Activated CD4-positive, alpha-beta memory T cell treated with anti-CD3 and anti-CD28 coated beads for 36 hours (primary cell): ENCODE results near the gene CACNB4. TPM values are rescaled to one million over a fixed set of nuclear protein-coding genes. Genes with fewer than 3 reads are reported as not detected.

Experiments
- CTCF ChIA-PET: fragments of 350-600 bp; sonication (Branson Sonifier 250); formaldehyde crosslinking; loops from one replicate; lab custom pipeline; 2021; ENCODE audit warnings: antibody characterized with exemption, inconsistent platforms; lab: Charles Lee
- POLR2A ChIA-PET: fragments of 350-600 bp; sonication (Branson Sonifier 250); formaldehyde crosslinking; loops from one replicate; lab custom pipeline; 2021; ENCODE audit warnings: antibody characterized with exemption; lab: Charles Lee
- DNase-seq: peaks from one replicate; pipeline ENCODE4 v3.0.0-alpha.2; 2020
- H3K27ac Mint-ChIP-seq: one replicate; pipeline ENCODE4 v1.8.0; 2021; ENCODE audit warnings: mixed read lengths
- H3K27me3 Mint-ChIP-seq: one replicate; pipeline ENCODE4 v1.8.0; 2021; ENCODE audit warnings: mixed read lengths
- H3K36me3 Mint-ChIP-seq: one replicate; pipeline ENCODE4 v1.8.0; 2021; ENCODE audit warnings: mixed read lengths
- H3K4me1 Mint-ChIP-seq: one replicate; pipeline ENCODE4 v1.8.0; 2021; ENCODE audit warnings: low read depth, mixed read lengths
- H3K4me3 Mint-ChIP-seq: one replicate; pipeline ENCODE4 v1.8.0; 2021; ENCODE audit warnings: mild to moderate bottlenecking, mixed read lengths
- H3K9me3 Mint-ChIP-seq: one replicate; pipeline ENCODE4 v1.8.0; 2021; ENCODE audit warnings: mixed read lengths
- intact Hi-C: fragments of 100-400 bp; cut with micrococcal nuclease; formaldehyde crosslinking; loops from one replicate; pipeline ENCODE4 v1.15.1; 2023
- total RNA-seq, 2 experiments: library from RNA; stranded (reverse); gene quantifications; one replicate each; pipeline ENCODE4 v1.2.3, GENCODE V29; 2021

The CACNB4 gene
- total RNA-seq, 2 experiments from 2014 or later, result 0.19 to 0.48 TPM

GRCh38 chr2:152063325-152063924 lies 35.4 kb downstream of the CACNB4 start:
- no peak overlapping the region for H3K4me3 Mint-ChIP-seq
- H3K27me3 Mint-ChIP-seq, result peaks cover 25% of the 10 kb centered on the region
- CTCF ChIA-PET, result no interaction called here
- peaks cover under 1% of the 10 kb centered on the region for H3K36me3 Mint-ChIP-seq
- H3K9me3 Mint-ChIP-seq, result peaks cover under 1% of the 10 kb centered on the region
- POLR2A ChIA-PET, result no interaction called here
- H3K27ac Mint-ChIP-seq, result no peak overlapping the region
- H3K4me1 Mint-ChIP-seq, result no peaks in the 10 kb centered on the region
- no peak for DNase-seq
- intact Hi-C loops, result no loop called here

- intact Hi-C loops, result no loop called here
- peaks cover 27% of the 10 kb centered on the region for H3K27me3 Mint-ChIP-seq
- ChIA-PET POLR2A (no interaction called here), CTCF (no interaction called here)
- H3K4me3 Mint-ChIP-seq, result no peak overlapping the region
- no peak overlapping the region for H3K27ac Mint-ChIP-seq
- H3K9me3 Mint-ChIP-seq, result peaks cover 5% of the 10 kb centered on the region
- no peaks in the 10 kb centered on the region for H3K4me1 Mint-ChIP-seq
- peaks cover 2% of the 10 kb centered on the region for H3K36me3 Mint-ChIP-seq
- DNase-seq, result no peak
Measured at GRCh38 chr2:152062125-152063091, 36.4 kb downstream of the CACNB4 start.

- no peak overlapping the region for H3K27ac Mint-ChIP-seq
- no peak overlapping the region for H3K4me3 Mint-ChIP-seq
- H3K27me3 Mint-ChIP-seq, result peaks cover 27% of the 10 kb centered on the region
- H3K4me1 Mint-ChIP-seq, result no peaks in the 10 kb centered on the region
- DNase-seq, result no peak
- H3K36me3 Mint-ChIP-seq, result peaks cover 2% of the 10 kb centered on the region
- POLR2A ChIA-PET, result no interaction called here
- peaks cover 5% of the 10 kb centered on the region for H3K9me3 Mint-ChIP-seq
- intact Hi-C loops, result no loop called here
- CTCF ChIA-PET, result no interaction called here
Measured at GRCh38 chr2:152061383-152061782, 37.5 kb downstream of the CACNB4 start.

- H3K36me3 Mint-ChIP-seq, result peaks cover 2% of the 10 kb centered on the region
- no peak overlapping the region for H3K27ac Mint-ChIP-seq
- ChIA-PET POLR2A (no interaction called here), CTCF (no interaction called here)
- no peaks in the 10 kb centered on the region for H3K4me1 Mint-ChIP-seq
- intact Hi-C loops, result no loop called here
- DNase-seq, result no peak
- H3K9me3 Mint-ChIP-seq, result peaks cover 5% of the 10 kb centered on the region
- peaks cover 18% of the 10 kb centered on the region for H3K27me3 Mint-ChIP-seq
- H3K4me3 Mint-ChIP-seq, result no peak overlapping the region
Measured at GRCh38 chr2:152058655-152059054, 40.2 kb downstream of the CACNB4 start.

- ChIA-PET POLR2A (no interaction called here), CTCF (no interaction called here)
- Mint-ChIP-seq H3K4me3 (no peak overlapping the region), H3K4me1 (no peaks in the 10 kb centered on the region), H3K27ac (no peak overlapping the region), H3K27me3 (peaks cover 5% of the 10 kb centered on the region), H3K9me3 (peaks cover 5% of the 10 kb centered on the region), H3K36me3 (peaks cover 2% of the 10 kb centered on the region)
- DNase-seq, result no peak
- intact Hi-C loops, result no loop called here
Measured at GRCh38 chr2:152056418-152056817, 42.4 kb downstream of the CACNB4 start.

- no peaks in the 10 kb centered on the region for H3K4me1 Mint-ChIP-seq
- H3K4me3 Mint-ChIP-seq, result no peak overlapping the region
- peaks cover 5% of the 10 kb centered on the region for H3K27me3 Mint-ChIP-seq
- peaks cover 5% of the 10 kb centered on the region for H3K9me3 Mint-ChIP-seq
- intact Hi-C loops, result no loop called here
- DNase-seq, result no peak
- no peak overlapping the region for H3K27ac Mint-ChIP-seq
- ChIA-PET POLR2A (no interaction called here), CTCF (interaction anchor here (1.0 kb wide), 3 partner anchors 10 to 30 kb away, joined by 3 read pairs; no protein-coding TSS in a partner anchor)
- peaks cover 2% of the 10 kb centered on the region for H3K36me3 Mint-ChIP-seq
Measured at GRCh38 chr2:152055366-152056108, 43.3 kb downstream of the CACNB4 start.

- H3K9me3 Mint-ChIP-seq, result peaks cover 5% of the 10 kb centered on the region
- peaks cover 2% of the 10 kb centered on the region for H3K36me3 Mint-ChIP-seq
- H3K27ac Mint-ChIP-seq, result no peak overlapping the region
- CTCF ChIA-PET, result interaction anchor here (1.0 kb wide), 3 partner anchors 9 to 29 kb away, joined by 3 read pairs; no protein-coding TSS in a partner anchor
- H3K4me1 Mint-ChIP-seq, result no peaks in the 10 kb centered on the region
- H3K4me3 Mint-ChIP-seq, result no peak overlapping the region
- intact Hi-C loops, result no loop called here
- POLR2A ChIA-PET, result no interaction called here
- DNase-seq, result no peak
- peaks cover 3% of the 10 kb centered on the region for H3K27me3 Mint-ChIP-seq
Measured at GRCh38 chr2:152054593-152054992, 44.3 kb downstream of the CACNB4 start.

GRCh38 chr2:152051436-152051835 lies 47.4 kb downstream of the CACNB4 start:
- no peaks in the 10 kb centered on the region for H3K36me3 Mint-ChIP-seq
- CTCF ChIA-PET, result no interaction called here
- H3K9me3 Mint-ChIP-seq, result no peaks in the 10 kb centered on the region
- POLR2A ChIA-PET, result no interaction called here
- no peaks in the 10 kb centered on the region for H3K4me1 Mint-ChIP-seq
- intact Hi-C loops, result no loop called here
- DNase-seq, result no peak
- H3K27ac Mint-ChIP-seq, result no peak overlapping the region
- no peaks in the 10 kb centered on the region for H3K27me3 Mint-ChIP-seq
- no peak overlapping the region for H3K4me3 Mint-ChIP-seq

GRCh38 chr2:152050915-152051314 lies 47.9 kb downstream of the CACNB4 start:
- Mint-ChIP-seq H3K4me1 (no peaks in the 10 kb centered on the region), H3K27me3 (no peaks in the 10 kb centered on the region), H3K4me3 (no peak overlapping the region), H3K36me3 (no peaks in the 10 kb centered on the region), H3K27ac (no peak overlapping the region), H3K9me3 (no peaks in the 10 kb centered on the region)
- ChIA-PET POLR2A (no interaction called here), CTCF (no interaction called here)
- no peak for DNase-seq
- intact Hi-C loops, result no loop called here

- CTCF ChIA-PET, result no interaction called here
- DNase-seq, result no peak
- H3K4me1 Mint-ChIP-seq, result no peaks in the 10 kb centered on the region
- intact Hi-C loops, result no loop called here
- H3K36me3 Mint-ChIP-seq, result no peaks in the 10 kb centered on the region
- POLR2A ChIA-PET, result no interaction called here
- H3K9me3 Mint-ChIP-seq, result no peaks in the 10 kb centered on the region
- no peak overlapping the region for H3K4me3 Mint-ChIP-seq
- no peaks in the 10 kb centered on the region for H3K27me3 Mint-ChIP-seq
- no peak overlapping the region for H3K27ac Mint-ChIP-seq
Measured at GRCh38 chr2:152050341-152050740, 48.5 kb downstream of the CACNB4 start.

GRCh38 chr2:152049541-152049940 lies 49.3 kb downstream of the CACNB4 start:
- intact Hi-C loops, result no loop called here
- Mint-ChIP-seq H3K9me3 (no peaks in the 10 kb centered on the region), H3K27me3 (no peaks in the 10 kb centered on the region), H3K4me1 (no peaks in the 10 kb centered on the region), H3K4me3 (no peak overlapping the region), H3K36me3 (no peaks in the 10 kb centered on the region), H3K27ac (no peak overlapping the region)
- DNase-seq, result no peak
- POLR2A ChIA-PET, result no interaction called here
- CTCF ChIA-PET, result interaction anchor here (0.8 to 0.9 kb wide), 2 partner anchors 13 to 24 kb away, joined by 3 to 5 read pairs; no protein-coding TSS in a partner anchor
